ENCODE results near the gene ITGB7. TPM values are rescaled to one million over a fixed set of nuclear protein-coding genes. Genes with fewer than 3 reads are reported as not detected.
A peak's percentile ranks its signal among the peaks of the same experiment; 100 is the strongest.

The ITGB7 gene
- total and polyA plus RNA-seq, 9 of the 15 experiments (the other 6 are each of a cell fraction or from before 2014, with no cell fraction given), result 0.06 to 2.0 (median 0.67) TPM

- TF ChIP-seq PRDM10 (IDR thresholded peaks at IDR 0.05; ENCODE audit: partially characterized antibody) (peak; percentile 54), TBL1XR1 (IDR thresholded peaks at IDR 0.05; ENCODE audit: low read length in 2 of 2) (peak in 1 of 2 experiments; percentile 48; a peak in 3 of 4 replicates), SIN3B (IDR thresholded peaks at IDR 0.05; ENCODE audit: low read depth) (peak; percentile 27; the same call in 1 of the 2 replicates), ZNF224 (CRISPR knock-in tag; IDR thresholded peaks at IDR 0.05) (no peak), E2F6 (IDR thresholded peaks at IDR 0.05; ENCODE audit: borderline replicate concordance in 1 of 2, extremely low read depth in 1 of 2, insufficient read depth in 1 of 2, insufficient read length in 1 of 2, low read depth in 1 of 2, low read length in 1 of 2, poor library complexity in 1 of 2, severe bottlenecking in 1 of 2) (peak; percentile 88 to 95), TRIM24 (IDR thresholded peaks at IDR 0.05) (peak in 1 of 2 experiments; percentile 52; a peak in 2 of 4 replicates), RBBP5 (IDR thresholded peaks at IDR 0.05; ENCODE audit: borderline replicate concordance, insufficient read depth, low read length, poor library complexity, severe bottlenecking) (peak; percentile 84), NONO (IDR thresholded peaks at IDR 0.05; ENCODE audit: low read depth in 2 of 2, low read length in 1 of 2) (peak in 1 of 2 experiments; percentile 57; a peak in 2 of 4 replicates), GATAD2A (IDR thresholded peaks at IDR 0.05) (peak; percentile 39; the same call in 1 of the 2 replicates), FOXJ2 (tag; IDR thresholded peaks at IDR 0.05) (peak; percentile 71), ETV6 (IDR thresholded peaks at IDR 0.05; ENCODE audit: borderline replicate concordance in 1 of 2, low read depth in 2 of 2, low read length in 1 of 2) (peak; percentile 60 to 78; a peak in 3 of 4 replicates), ETV6 (CRISPR knock-in tag; IDR thresholded peaks at IDR 0.05; ENCODE audit: borderline replicate concordance) (no peak), ELF1 (tag; IDR thresholded peaks at IDR 0.05) (peak; percentile 92), C11orf30 (IDR thresholded peaks at IDR 0.05; ENCODE audit: low read depth) (peak; percentile 44), EP300 (IDR thresholded peaks at IDR 0.05; ENCODE audit: low read length) (0 out of 2 replicates have a peak, but pooled peaks have one; percentile 42)
Observed at GRCh38 chr12:53180220-53180930, 26.7 kb downstream of the ITGB7 start, which contains the start of the genes CSAD and ZNF740 (continued).
